Measurements from ENCODE around the gene NDFIP2. TPM values are rescaled to one million over a fixed set of nuclear protein-coding genes. Genes with fewer than 3 reads are reported as not detected.

Gene NDFIP2
- total RNA-seq, 4 donors from 2014 or later, result 72.2 to 103 (median 86.2) TPM

DNA sequence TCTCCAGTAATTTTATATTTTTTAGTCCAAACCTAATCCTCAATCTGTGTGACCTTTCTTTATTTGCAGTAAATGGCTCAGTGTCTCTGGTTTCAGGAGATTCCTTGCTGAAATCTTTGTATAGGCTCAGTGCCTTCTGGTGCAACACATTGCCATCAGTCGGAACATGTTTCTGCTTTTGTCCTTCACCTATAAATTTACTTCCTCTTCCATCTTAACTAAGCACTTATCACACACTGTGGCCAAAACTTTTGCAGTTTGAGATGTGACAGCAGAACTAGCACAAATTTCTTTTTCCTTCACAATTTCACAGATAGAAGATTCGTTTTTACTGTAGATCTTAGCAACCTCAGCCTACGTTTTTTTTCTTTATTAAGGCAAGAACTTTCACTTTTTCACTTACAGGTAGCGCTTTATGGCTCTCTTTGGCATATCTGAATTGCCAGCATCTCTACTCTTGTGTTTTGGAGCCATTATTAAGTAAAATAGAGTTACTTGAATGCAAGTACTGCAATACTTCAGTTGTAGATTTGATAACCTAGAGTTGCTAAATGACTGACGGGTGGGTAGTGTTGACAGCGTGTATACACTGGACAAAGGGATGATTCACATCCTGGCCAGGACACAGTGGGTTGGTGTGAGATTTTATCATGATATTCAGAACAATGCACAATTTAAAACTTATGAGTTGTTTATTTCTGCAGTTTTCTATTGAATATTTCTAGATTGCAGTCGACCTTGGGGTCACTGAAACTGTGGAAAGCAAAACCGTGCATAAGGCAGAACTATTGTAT, 44.3 kb downstream of the NDFIP2 start:
- DNase-seq (ENCODE audit: low spot score in 2 of 2), result no peak
- Histone ChIP-seq H3K4me3 (no peak overlapping the region), H3K9me3 (no peaks in the 10 kb centered on the region), H3K27me3 (no peaks in the 10 kb centered on the region), H3K36me3 (peaks cover 40% of the 10 kb centered on the region), H3K4me1 (no peaks in the 10 kb centered on the region), H3K27ac (peak overlapping the region; percentile 14)
- TF ChIP-seq POLR2A (IDR thresholded peaks at IDR 0.05), result no peak
- TF ChIP-seq, protein P1, sequence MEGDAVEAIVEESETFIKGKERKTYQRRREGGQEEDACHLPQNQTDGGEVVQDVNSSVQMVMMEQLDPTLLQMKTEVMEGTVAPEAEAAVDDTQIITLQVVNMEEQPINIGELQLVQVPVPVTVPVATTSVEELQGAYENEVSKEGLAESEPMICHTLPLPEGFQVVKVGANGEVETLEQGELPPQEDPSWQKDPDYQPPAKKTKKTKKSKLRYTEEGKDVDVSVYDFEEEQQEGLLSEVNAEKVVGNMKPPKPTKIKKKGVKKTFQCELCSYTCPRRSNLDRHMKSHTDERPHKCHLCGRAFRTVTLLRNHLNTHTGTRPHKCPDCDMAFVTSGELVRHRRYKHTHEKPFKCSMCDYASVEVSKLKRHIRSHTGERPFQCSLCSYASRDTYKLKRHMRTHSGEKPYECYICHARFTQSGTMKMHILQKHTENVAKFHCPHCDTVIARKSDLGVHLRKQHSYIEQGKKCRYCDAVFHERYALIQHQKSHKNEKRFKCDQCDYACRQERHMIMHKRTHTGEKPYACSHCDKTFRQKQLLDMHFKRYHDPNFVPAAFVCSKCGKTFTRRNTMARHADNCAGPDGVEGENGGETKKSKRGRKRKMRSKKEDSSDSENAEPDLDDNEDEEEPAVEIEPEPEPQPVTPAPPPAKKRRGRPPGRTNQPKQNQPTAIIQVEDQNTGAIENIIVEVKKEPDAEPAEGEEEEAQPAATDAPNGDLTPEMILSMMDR (IDR thresholded peaks at IDR 0.05), result no peak
- TF ChIP-seq EP300 (IDR thresholded peaks at IDR 0.05), result no peak
- TF ChIP-seq POLR2AphosphoS5 (IDR thresholded peaks at IDR 0.05), result no peak
- WGBS, result 76% methylated on average over 8 of the region's 8 CpGs

GRCh38 chr13:79527698-79528097, 46.7 kb downstream of the NDFIP2 start:
- H3K27ac ChIP-seq, result no peak overlapping the region
- WGBS, result 80% methylated on average over 5 of the region's 5 CpGs
- no peak for TF ChIP-seq POLR2A (IDR thresholded peaks at IDR 0.05)
- TF ChIP-seq, protein P1 (IDR thresholded peaks at IDR 0.05), result no peak
- H3K9me3 ChIP-seq, result no peaks in the 10 kb centered on the region
- H3K4me1 ChIP-seq, result no peaks in the 10 kb centered on the region
- H3K27me3 ChIP-seq, result no peaks in the 10 kb centered on the region
- H3K4me3 ChIP-seq, result no peak overlapping the region
- H3K36me3 ChIP-seq, result peaks cover 33% of the 10 kb centered on the region
- no peak for DNase-seq (ENCODE audit: low spot score in 2 of 2)

GRCh38 chr13:79528356-79528755, 47.4 kb downstream of the NDFIP2 start:
- 90% methylated on average over 4 of the region's 4 CpGs for WGBS
- Histone ChIP-seq H3K36me3 (peaks cover 26% of the 10 kb centered on the region), H3K27ac (no peak overlapping the region), H3K9me3 (no peaks in the 10 kb centered on the region), H3K4me3 (no peak overlapping the region), H3K4me1 (no peaks in the 10 kb centered on the region), H3K27me3 (no peaks in the 10 kb centered on the region)
- TF ChIP-seq POLR2A (IDR thresholded peaks at IDR 0.05), result no peak
- TF ChIP-seq POLR2AphosphoS5 (IDR thresholded peaks at IDR 0.05), result no peak
- TF ChIP-seq, protein P1 (IDR thresholded peaks at IDR 0.05), result no peak
- no peak for TF ChIP-seq EP300 (IDR thresholded peaks at IDR 0.05)
- DNase-seq (ENCODE audit: low spot score in 2 of 2), result no peak

DNA sequence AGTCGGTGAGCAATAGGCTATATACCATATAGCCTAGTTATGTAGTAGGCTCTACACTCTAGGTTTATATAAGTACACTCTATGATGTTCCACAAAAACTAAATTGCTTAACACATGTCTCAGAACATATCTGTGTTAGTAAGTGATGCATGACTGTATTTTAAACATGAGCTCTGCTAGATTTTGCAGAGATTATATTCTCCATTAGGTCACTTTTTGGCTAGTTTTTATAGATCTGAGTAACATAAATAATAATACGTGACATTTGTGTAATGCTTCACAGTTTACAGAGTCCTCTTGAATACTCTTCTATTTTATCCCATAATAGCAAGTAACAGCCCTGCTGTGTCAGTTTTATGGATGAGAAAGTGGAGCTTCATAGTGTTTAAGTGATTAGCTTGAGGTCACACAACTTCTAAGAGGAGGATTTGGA, 47.8 kb downstream of the NDFIP2 start:
- no peaks in the 10 kb centered on the region for H3K9me3 ChIP-seq
- peaks cover 24% of the 10 kb centered on the region for H3K36me3 ChIP-seq
- DNase-seq (ENCODE audit: low spot score in 2 of 2), result no peak
- H3K27ac ChIP-seq, result no peak overlapping the region
- no peaks in the 10 kb centered on the region for H3K27me3 ChIP-seq
- TF ChIP-seq POLR2A (IDR thresholded peaks at IDR 0.05), result no peak
- TF ChIP-seq POLR2AphosphoS5 (IDR thresholded peaks at IDR 0.05), result no peak
- TF ChIP-seq, protein P1 (IDR thresholded peaks at IDR 0.05), result no peak
- TF ChIP-seq EP300 (IDR thresholded peaks at IDR 0.05), result no peak
- WGBS, result 76% methylated on average over 2 of the region's 2 CpGs
- H3K4me3 ChIP-seq, result no peak overlapping the region
- H3K4me1 ChIP-seq, result no peaks in the 10 kb centered on the region

- H3K4me3 ChIP-seq, result no peak overlapping the region
- 96% methylated on average over 4 of the region's 4 CpGs for WGBS
- no peaks in the 10 kb centered on the region for H3K27me3 ChIP-seq
- peaks cover 19% of the 10 kb centered on the region for H3K36me3 ChIP-seq
- no peaks in the 10 kb centered on the region for H3K9me3 ChIP-seq
- no peak for DNase-seq (ENCODE audit: low spot score in 2 of 2)
- H3K4me1 ChIP-seq, result no peaks in the 10 kb centered on the region
- no peak overlapping the region for H3K27ac ChIP-seq
- TF ChIP-seq POLR2AphosphoS5 (IDR thresholded peaks at IDR 0.05) (no peak), POLR2A (IDR thresholded peaks at IDR 0.05) (no peak), EP300 (IDR thresholded peaks at IDR 0.05) (no peak)
- TF ChIP-seq, protein P1 (IDR thresholded peaks at IDR 0.05), result no peak
Measured at GRCh38 chr13:79529817-79530216, 48.9 kb downstream of the NDFIP2 start.
